ENCODE results near the gene POLR1C.
"Not testable (repeated sequence)": the region's sequence is repeated elsewhere in the genome, so short reads cannot be mapped to it uniquely, and the experiment has no call there.

Gene POLR1C, protein sequence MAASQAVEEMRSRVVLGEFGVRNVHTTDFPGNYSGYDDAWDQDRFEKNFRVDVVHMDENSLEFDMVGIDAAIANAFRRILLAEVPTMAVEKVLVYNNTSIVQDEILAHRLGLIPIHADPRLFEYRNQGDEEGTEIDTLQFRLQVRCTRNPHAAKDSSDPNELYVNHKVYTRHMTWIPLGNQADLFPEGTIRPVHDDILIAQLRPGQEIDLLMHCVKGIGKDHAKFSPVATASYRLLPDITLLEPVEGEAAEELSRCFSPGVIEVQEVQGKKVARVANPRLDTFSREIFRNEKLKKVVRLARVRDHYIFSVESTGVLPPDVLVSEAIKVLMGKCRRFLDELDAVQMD

DNA sequence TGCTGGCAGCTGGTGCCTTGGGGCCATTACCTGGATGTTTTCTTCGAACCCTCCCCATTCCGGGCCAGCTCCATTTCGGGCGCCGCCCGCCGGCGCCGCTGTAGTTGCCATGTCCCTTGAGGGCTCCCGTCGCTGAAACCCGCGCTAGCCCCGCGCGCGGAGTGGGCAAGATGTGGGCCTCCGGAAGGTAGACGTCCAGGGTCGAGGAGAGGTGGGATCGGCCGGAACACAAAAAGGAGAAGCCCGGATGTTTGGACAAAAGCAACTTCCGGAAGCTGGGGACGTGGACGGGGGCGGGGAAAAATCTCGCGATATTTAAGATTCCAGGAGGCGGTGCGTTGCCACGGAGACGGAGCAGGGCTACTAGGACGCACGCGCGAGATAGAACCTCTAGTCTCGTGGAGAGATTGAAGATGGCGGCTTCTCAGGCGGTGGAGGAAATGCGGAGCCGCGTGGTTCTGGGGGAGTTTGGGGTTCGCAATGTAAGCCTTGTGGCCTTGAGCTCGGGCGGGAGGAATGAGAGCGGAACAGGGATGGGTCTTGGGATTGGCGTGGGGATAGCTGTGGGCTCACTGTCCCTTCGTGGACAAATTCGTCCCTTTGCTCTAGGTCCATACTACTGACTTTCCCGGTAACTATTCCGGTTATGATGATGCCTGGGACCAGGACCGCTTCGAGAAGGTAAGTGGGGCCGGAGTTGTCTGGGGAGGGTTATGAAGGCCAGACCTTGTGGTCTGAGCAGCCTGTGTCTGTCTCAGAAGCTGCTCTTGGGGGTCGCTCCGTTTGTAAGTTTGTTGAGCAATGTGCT is at the start of gene POLR1C, which contains the start of gene YIPF3:
POLR1C (plus strand) TSS at position 393 of the 808 bp plus-strand sequence; CDS start at position 414, 21 bp downstream.
YIPF3 (minus strand) TSS at position 230 of the 808 bp plus-strand sequence; CDS start at position 111, 119 bp downstream.
- Histone ChIP-seq H3K27me3 (ENCODE audit: control insufficient read depth in 1 of 2, insufficient read depth in 2 of 2, low read length in 2 of 2) (no peaks in the 10 kb centered on the region), H3K9me3 (ENCODE audit: control insufficient read depth in 1 of 2, low read length in 2 of 2) (no peaks in the 10 kb centered on the region), H3K9ac (ENCODE audit: low read depth in 1 of 2, low read length in 2 of 2) (peak within 1 kb of the TSS; percentile 79 to 95), H3K36me3 (ENCODE audit: control insufficient read depth in 1 of 2, insufficient read depth in 2 of 2, low read length in 2 of 2) (peaks cover 35 to 61% of the 10 kb centered on the region in 2 donors), H3K4me3 (ENCODE audit: low read depth in 1 of 2, low read length in 2 of 2) (peak within 1 kb of the TSS; percentile 83 to 96), H3K27ac (ENCODE audit: low read depth, low read length) (peak within 1 kb of the TSS; percentile 79), H3K4me1 (ENCODE audit: control insufficient read depth in 1 of 2, insufficient read depth in 2 of 2, low read length in 2 of 2) (peaks cover 25% of the 10 kb centered on the region in 2 donors)

DNA sequence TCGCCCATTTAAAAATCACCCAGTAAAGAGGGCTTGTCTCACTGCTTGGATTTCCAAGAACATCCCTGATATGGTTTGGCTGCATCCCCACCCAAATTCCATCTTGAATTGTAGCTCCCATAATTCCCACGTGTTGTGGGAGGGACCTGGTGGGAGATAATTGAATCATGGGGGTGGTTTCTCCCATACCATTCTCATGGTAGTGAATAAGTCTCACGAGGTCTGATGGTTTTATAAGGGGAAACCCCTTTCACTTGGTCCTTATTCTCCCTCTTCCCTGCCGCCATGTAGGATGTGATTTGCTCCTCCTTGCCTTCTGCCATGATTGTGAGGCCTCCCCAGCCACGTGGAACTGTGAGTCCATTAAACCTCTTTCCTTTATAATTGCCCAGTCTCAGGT is 49.6 kb upstream of the POLR1C start:
- H3K4me3 ChIP-seq (ENCODE audit: low read depth in 1 of 2, low read length in 2 of 2); H3K27ac ChIP-seq (ENCODE audit: low read depth, low read length); H3K27me3 ChIP-seq (ENCODE audit: control insufficient read depth in 1 of 2, insufficient read depth in 2 of 2, low read length in 2 of 2); H3K4me1 ChIP-seq (ENCODE audit: control insufficient read depth in 1 of 2, insufficient read depth in 2 of 2, low read length in 2 of 2); H3K36me3 ChIP-seq (ENCODE audit: control insufficient read depth in 1 of 2, insufficient read depth in 2 of 2, low read length in 2 of 2); H3K9ac ChIP-seq (ENCODE audit: low read depth in 1 of 2, low read length in 2 of 2); H3K9me3 ChIP-seq (ENCODE audit: control insufficient read depth in 1 of 2, low read length in 2 of 2): not testable (repeated sequence)

DNA sequence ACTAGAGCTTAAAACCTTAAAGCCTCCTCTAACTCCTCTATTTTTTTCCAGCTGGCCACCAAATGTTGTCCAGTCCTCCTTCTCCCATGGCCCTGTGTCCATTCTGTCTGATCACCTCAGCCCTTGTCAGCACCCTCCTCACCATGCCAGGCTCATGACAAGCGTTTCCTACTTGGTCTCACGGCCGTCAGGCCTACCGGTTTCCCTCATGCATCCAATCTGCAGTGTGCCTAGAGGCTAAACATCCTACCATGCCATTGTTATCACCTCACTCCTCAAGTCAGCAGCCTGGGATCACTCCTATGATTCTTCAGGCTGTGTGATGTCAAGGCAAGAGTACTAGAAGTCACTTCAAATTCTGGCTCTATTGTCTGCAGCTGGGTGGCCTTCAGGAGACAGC is 49.1 kb upstream of the POLR1C start:
- Histone ChIP-seq H3K4me3 (ENCODE audit: low read depth in 1 of 2, low read length in 2 of 2) (no peak overlapping the region), H3K27ac (ENCODE audit: low read depth, low read length) (no peak overlapping the region), H3K9me3 (ENCODE audit: control insufficient read depth in 1 of 2, low read length in 2 of 2) (no peaks in the 10 kb centered on the region), H3K9ac (ENCODE audit: low read depth in 1 of 2, low read length in 2 of 2) (no peak overlapping the region), H3K4me1 (ENCODE audit: control insufficient read depth in 1 of 2, insufficient read depth in 2 of 2, low read length in 2 of 2) (no peaks in the 10 kb centered on the region), H3K36me3 (ENCODE audit: control insufficient read depth in 1 of 2, insufficient read depth in 2 of 2, low read length in 2 of 2) (no peaks in the 10 kb centered on the region), H3K27me3 (ENCODE audit: control insufficient read depth in 1 of 2, insufficient read depth in 2 of 2, low read length in 2 of 2) (peaks cover 5 to 6% of the 10 kb centered on the region in 2 donors)

DNA sequence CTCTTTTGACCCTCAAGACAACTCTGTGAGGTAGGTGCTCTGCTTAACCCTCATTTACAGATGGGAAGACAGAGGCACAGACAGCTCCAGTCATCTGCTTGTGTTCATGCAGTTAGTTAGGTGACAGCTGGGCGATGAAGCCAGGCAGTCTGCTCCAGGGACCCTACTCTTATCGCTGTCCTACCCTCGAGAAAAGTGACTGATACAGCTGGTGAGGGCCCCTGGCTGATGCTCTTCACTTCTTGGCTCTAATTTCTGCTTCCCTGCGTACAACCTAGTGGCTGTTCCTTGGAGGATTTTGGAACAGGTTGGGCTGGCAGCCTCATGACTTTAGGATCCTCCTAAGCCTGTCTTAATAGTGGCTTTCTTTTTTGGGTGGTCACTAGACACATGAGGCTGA is 48.6 kb upstream of the POLR1C start:
- Histone ChIP-seq H3K27me3 (ENCODE audit: control insufficient read depth in 1 of 2, insufficient read depth in 2 of 2, low read length in 2 of 2) (peaks cover 3 to 6% of the 10 kb centered on the region in 2 donors), H3K27ac (ENCODE audit: low read depth, low read length) (no peak overlapping the region), H3K4me3 (ENCODE audit: low read depth in 1 of 2, low read length in 2 of 2) (no peak overlapping the region), H3K36me3 (ENCODE audit: control insufficient read depth in 1 of 2, insufficient read depth in 2 of 2, low read length in 2 of 2) (no peaks in the 10 kb centered on the region), H3K9ac (ENCODE audit: low read depth in 1 of 2, low read length in 2 of 2) (no peak overlapping the region), H3K4me1 (ENCODE audit: control insufficient read depth in 1 of 2, insufficient read depth in 2 of 2, low read length in 2 of 2) (no peaks in the 10 kb centered on the region), H3K9me3 (ENCODE audit: control insufficient read depth in 1 of 2, low read length in 2 of 2) (no peaks in the 10 kb centered on the region)

DNA sequence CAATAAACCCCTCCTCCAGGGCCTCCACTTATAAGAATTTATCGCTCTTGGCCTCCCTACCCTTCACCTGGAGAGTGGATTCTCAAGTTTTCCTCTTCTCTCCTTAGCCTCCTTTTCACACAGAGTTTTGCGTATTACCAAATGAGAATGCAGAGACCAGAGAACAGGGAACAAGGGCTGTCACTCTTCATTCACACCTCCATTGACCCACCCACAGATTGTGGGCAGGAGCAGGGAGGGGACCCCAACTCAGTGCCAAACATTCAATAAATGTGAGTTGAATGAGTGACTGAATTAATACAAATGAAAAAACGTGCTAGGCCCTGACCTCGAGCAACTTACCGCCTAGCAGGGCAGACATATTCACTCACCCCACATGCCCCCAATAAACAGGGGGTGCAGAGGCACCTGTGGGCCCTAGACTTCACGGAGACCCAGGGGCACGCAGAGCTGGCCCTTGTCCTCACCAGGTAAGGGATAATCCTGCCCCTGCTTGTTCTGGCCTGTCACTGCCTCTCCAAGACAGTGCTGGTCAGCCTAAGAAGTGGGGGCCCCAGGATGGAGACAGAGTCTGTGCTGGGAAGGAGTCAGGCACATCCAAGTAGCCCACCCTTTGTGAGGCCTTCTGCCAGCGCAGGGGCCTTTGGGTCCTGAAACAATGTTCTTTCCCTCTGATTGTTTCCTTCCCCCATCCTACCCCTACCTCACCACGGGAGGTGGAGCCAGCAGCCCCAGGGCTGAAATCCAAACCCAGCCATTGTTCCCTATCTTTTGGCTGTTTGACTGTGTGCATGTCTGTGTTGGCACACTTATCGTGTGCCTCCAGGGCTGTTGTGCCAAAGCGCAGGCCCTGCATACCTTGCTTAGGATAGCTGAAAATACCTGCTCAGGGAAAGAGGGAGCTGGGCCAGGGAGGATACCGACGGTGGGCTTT is 47.9 kb upstream of the POLR1C start:
- no peaks in the 10 kb centered on the region for H3K36me3 ChIP-seq (ENCODE audit: control insufficient read depth in 1 of 2, insufficient read depth in 2 of 2, low read length in 2 of 2)
- no peaks in the 10 kb centered on the region for H3K4me1 ChIP-seq (ENCODE audit: control insufficient read depth in 1 of 2, insufficient read depth in 2 of 2, low read length in 2 of 2)
- H3K9me3 ChIP-seq (ENCODE audit: control insufficient read depth in 1 of 2, low read length in 2 of 2), result no peaks in the 10 kb centered on the region
- H3K4me3 ChIP-seq (ENCODE audit: low read depth in 1 of 2, low read length in 2 of 2), result no peak overlapping the region
- H3K27ac ChIP-seq (ENCODE audit: low read depth, low read length), result no peak overlapping the region
- peaks cover 0 to 6% of the 10 kb centered on the region in 2 donors for H3K27me3 ChIP-seq (ENCODE audit: control insufficient read depth in 1 of 2, insufficient read depth in 2 of 2, low read length in 2 of 2)
- no peak overlapping the region for H3K9ac ChIP-seq (ENCODE audit: low read depth in 1 of 2, low read length in 2 of 2)

DNA sequence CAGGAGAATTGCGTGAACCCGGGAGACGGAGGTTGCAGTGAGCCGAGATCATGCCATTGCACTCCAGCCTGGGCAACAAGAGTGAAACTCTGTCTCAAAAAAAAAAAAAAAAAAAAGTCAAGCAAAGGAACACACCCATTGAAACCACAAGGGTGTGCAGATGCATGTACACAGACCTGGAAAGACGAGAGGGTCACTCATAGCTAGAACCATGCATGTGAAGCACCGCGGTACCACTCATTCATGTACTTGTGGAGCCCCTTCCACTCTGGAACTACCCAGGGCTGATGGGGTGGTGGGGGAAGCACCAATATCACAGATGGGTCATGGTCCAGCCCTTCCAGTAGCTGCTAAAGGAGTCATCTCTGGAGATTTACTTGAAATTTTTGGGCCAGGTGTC is 46.9 kb upstream of the POLR1C start:
- Histone ChIP-seq H3K36me3 (ENCODE audit: control insufficient read depth in 1 of 2, insufficient read depth in 2 of 2, low read length in 2 of 2) (no peaks in the 10 kb centered on the region), H3K4me3 (ENCODE audit: low read depth in 1 of 2, low read length in 2 of 2) (no peak overlapping the region), H3K9ac (ENCODE audit: low read depth in 1 of 2, low read length in 2 of 2) (no peak overlapping the region), H3K27me3 (ENCODE audit: control insufficient read depth in 1 of 2, insufficient read depth in 2 of 2, low read length in 2 of 2) (peaks cover 0 to 6% of the 10 kb centered on the region in 2 donors), H3K27ac (ENCODE audit: low read depth, low read length) (no peak overlapping the region), H3K4me1 (ENCODE audit: control insufficient read depth in 1 of 2, insufficient read depth in 2 of 2, low read length in 2 of 2) (no peaks in the 10 kb centered on the region), H3K9me3 (ENCODE audit: control insufficient read depth in 1 of 2, low read length in 2 of 2) (no peaks in the 10 kb centered on the region)

DNA sequence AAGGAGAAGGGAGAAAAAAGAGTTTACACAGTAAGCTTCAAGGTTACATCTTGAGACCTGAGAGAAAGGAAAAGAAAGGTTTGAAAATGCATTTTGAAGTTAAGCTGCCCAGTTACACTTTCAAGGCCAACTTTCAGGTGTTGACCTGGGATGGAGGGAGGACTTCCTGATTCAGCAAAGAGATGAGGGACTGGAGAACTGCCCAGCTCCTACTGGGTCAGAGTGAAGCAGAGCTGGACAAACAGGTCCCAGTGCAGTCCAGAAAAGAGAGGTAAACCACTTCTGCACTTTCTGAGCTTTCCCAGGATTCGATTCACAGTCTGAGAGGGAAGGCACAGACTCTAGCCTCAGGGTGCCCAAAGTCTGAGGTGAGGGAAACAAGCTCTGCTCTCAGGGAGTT is 45.5 kb upstream of the POLR1C start:
- Histone ChIP-seq H3K27me3 (ENCODE audit: control insufficient read depth in 1 of 2, insufficient read depth in 2 of 2, low read length in 2 of 2) (peaks cover 0 to 6% of the 10 kb centered on the region in 2 donors), H3K9ac (ENCODE audit: low read depth in 1 of 2, low read length in 2 of 2) (no peak overlapping the region), H3K9me3 (ENCODE audit: control insufficient read depth in 1 of 2, low read length in 2 of 2) (no peaks in the 10 kb centered on the region), H3K27ac (ENCODE audit: low read depth, low read length) (no peak overlapping the region), H3K4me1 (ENCODE audit: control insufficient read depth in 1 of 2, insufficient read depth in 2 of 2, low read length in 2 of 2) (no peaks in the 10 kb centered on the region), H3K4me3 (ENCODE audit: low read depth in 1 of 2, low read length in 2 of 2) (no peak overlapping the region), H3K36me3 (ENCODE audit: control insufficient read depth in 1 of 2, insufficient read depth in 2 of 2, low read length in 2 of 2) (no peaks in the 10 kb centered on the region)

DNA sequence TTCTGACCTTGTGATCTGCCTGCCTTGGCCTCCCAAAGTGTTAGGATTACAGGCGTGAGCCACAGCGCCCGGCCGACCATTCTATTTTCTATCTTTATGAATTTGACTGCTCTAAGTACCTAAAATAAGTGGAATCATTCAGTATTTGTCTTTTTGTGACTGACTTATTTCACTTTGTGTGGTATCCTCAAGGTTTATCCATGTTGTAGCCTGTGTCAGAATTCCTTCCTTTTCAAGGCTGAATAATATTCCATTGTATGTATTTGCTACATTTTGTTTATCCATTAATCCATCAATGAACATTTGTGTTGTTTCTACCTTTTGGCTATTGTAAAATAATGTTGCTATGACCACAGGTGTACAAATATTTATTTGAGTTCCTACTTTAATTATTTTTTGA is 44.4 kb upstream of the POLR1C start:
- Histone ChIP-seq H3K4me3 (ENCODE audit: low read depth in 1 of 2, low read length in 2 of 2) (no peak overlapping the region), H3K27me3 (ENCODE audit: control insufficient read depth in 1 of 2, insufficient read depth in 2 of 2, low read length in 2 of 2) (peaks cover 0 to 6% of the 10 kb centered on the region in 2 donors), H3K36me3 (ENCODE audit: control insufficient read depth in 1 of 2, insufficient read depth in 2 of 2, low read length in 2 of 2) (no peaks in the 10 kb centered on the region), H3K9me3 (ENCODE audit: control insufficient read depth in 1 of 2, low read length in 2 of 2) (no peaks in the 10 kb centered on the region), H3K27ac (ENCODE audit: low read depth, low read length) (no peak overlapping the region), H3K4me1 (ENCODE audit: control insufficient read depth in 1 of 2, insufficient read depth in 2 of 2, low read length in 2 of 2) (no peaks in the 10 kb centered on the region), H3K9ac (ENCODE audit: low read depth in 1 of 2, low read length in 2 of 2) (no peak overlapping the region)

DNA sequence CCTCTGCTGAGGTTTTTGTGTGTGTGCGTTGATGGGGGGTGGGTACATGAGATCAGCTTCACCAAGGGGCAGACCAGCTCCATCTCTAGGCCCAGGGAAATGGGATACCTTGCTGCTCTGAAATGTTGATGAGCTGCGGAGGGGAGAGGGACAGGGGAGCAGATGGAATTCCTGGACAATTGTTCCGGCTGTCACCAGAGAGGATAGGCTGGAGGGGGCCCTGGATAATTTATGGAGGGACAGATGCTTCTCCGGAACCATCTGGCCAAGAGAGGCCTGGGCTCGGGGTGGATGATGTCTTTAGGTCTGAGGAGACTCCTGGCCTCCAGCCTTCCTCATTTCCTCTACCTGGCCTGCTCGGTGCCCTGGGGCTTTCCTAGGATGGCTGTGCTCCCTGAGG is 41.4 kb upstream of the POLR1C start:
- Histone ChIP-seq H3K36me3 (ENCODE audit: control insufficient read depth in 1 of 2, insufficient read depth in 2 of 2, low read length in 2 of 2) (no peaks in the 10 kb centered on the region), H3K27ac (ENCODE audit: low read depth, low read length) (no peak overlapping the region), H3K4me1 (ENCODE audit: control insufficient read depth in 1 of 2, insufficient read depth in 2 of 2, low read length in 2 of 2) (peaks cover 13 to 15% of the 10 kb centered on the region in 2 donors), H3K9me3 (ENCODE audit: control insufficient read depth in 1 of 2, low read length in 2 of 2) (no peaks in the 10 kb centered on the region), H3K4me3 (ENCODE audit: low read depth in 1 of 2, low read length in 2 of 2) (no peak overlapping the region), H3K9ac (ENCODE audit: low read depth in 1 of 2, low read length in 2 of 2) (no peak overlapping the region), H3K27me3 (ENCODE audit: control insufficient read depth in 1 of 2, insufficient read depth in 2 of 2, low read length in 2 of 2) (no peaks in the 10 kb centered on the region)

Measured in duodenal mucosa (tissue), 2 donors.